Inflammatory macrophage treated with lipopolysaccharide for 1 hour (primary cell): ENCODE results near the gene HCRT.
"Not testable (repeated sequence)": the region's sequence is repeated elsewhere in the genome, so short reads cannot be mapped to it uniquely, and the experiment has no call there.

Source experiments
- DNase-seq, 2 donors: peaks; one replicate each; pipeline ENCODE4 v3.0.0-alpha.2; 2020 to 2022

HCRT gene

GRCh38 chr17:42184713-42185620, at the start of gene HCRT:
Gene HCRT (minus strand): TSS chr17:42185452. CDS start chr17:42185365, 87 bp downstream.
- peak; percentile 71 to 81 for DNase-seq

- no peak for DNase-seq
Observed at GRCh38 chr17:42233994-42234393, 48.7 kb upstream of the HCRT start.

- DNase-seq, result no peak
Observed at GRCh38 chr17:42233156-42233555, 47.9 kb upstream of the HCRT start.

GRCh38 chr17:42230225-42230624, 45.0 kb upstream of the HCRT start:
- DNase-seq, result no peak

GRCh38 chr17:42227849-42228700, 42.8 kb upstream of the HCRT start:
- no peak for DNase-seq

- peak; percentile 34 to 44 for DNase-seq
Observed at GRCh38 chr17:42225646-42226045, 40.4 kb upstream of the HCRT start.

- no peak for DNase-seq
Observed at GRCh38 chr17:42224651-42225050, 39.4 kb upstream of the HCRT start.

GRCh38 chr17:42221886-42222745, 36.9 kb upstream of the HCRT start:
- DNase-seq, result peak; percentile 53 to 74

GRCh38 chr17:42219280-42219679, 34.0 kb upstream of the HCRT start:
- not testable (repeated sequence) for DNase-seq

GRCh38 chr17:42214156-42214555, 28.9 kb upstream of the HCRT start:
- no peak for DNase-seq

- no peak for DNase-seq
Observed at GRCh38 chr17:42212382-42212781, 27.1 kb upstream of the HCRT start.

GRCh38 chr17:42211921-42212341, 26.7 kb upstream of the HCRT start:
- DNase-seq, result not testable (repeated sequence)

- DNase-seq, result no peak
Observed at GRCh38 chr17:42210046-42210445, 24.8 kb upstream of the HCRT start.

- peak; percentile 53 to 55 for DNase-seq
Observed at GRCh38 chr17:42206153-42206612, 20.9 kb upstream of the HCRT start.

- DNase-seq, result no peak
Observed at GRCh38 chr17:42203354-42203753, 18.1 kb upstream of the HCRT start.

- no peak for DNase-seq
Observed at GRCh38 chr17:42202696-42203095, 17.4 kb upstream of the HCRT start.

- DNase-seq, result no peak
Observed at GRCh38 chr17:42202159-42202558, 16.9 kb upstream of the HCRT start.

GRCh38 chr17:42201458-42201772, 16.2 kb upstream of the HCRT start:
- no peak for DNase-seq

- no peak for DNase-seq
Observed at GRCh38 chr17:42200706-42201457, 15.6 kb upstream of the HCRT start.

GRCh38 chr17:42199416-42200011, 14.3 kb upstream of the HCRT start:
- DNase-seq, result no peak

- DNase-seq, result peak; percentile 74 to 80
Observed at GRCh38 chr17:42198897-42199296, 13.6 kb upstream of the HCRT start.
